Endometrium (tissue), 2 donors: ENCODE data around the gene KLF1.
"Not testable (repeated sequence)": the region's sequence is repeated elsewhere in the genome, so short reads cannot be mapped to it uniquely, and the experiment has no call there.

Experiments
- FAIRE-seq: peaks from 2 replicates; lab custom pipeline; 2012; peaks lifted over from hg19 to GRCh38; lab: Jason Lieb, UNC
- donor health status: control.
- donor health status: control.

The KLF1 gene

GRCh38 chr19:12867120-12868099 is 19.6 kb downstream of the KLF1 start:
- FAIRE-seq = no peak

GRCh38 chr19:12866416-12867119 is 20.4 kb downstream of the KLF1 start:
- FAIRE-seq = no peak

GRCh38 chr19:12865746-12866415 is 21.1 kb downstream of the KLF1 start:
- no peak for FAIRE-seq

- no peak for FAIRE-seq
These were observed 22.0 kb downstream of the KLF1 start for GRCh38 chr19:12864721-12865715.

- FAIRE-seq = no peak
These were observed 22.9 kb downstream of the KLF1 start for GRCh38 chr19:12864143-12864542.

- FAIRE-seq = no peak
These were observed 27.5 kb downstream of the KLF1 start for GRCh38 chr19:12859546-12859945.

GRCh38 chr19:12858041-12858928 is 28.7 kb downstream of the KLF1 start:
- FAIRE-seq = no peak

- no peak for FAIRE-seq
These were observed 30.3 kb downstream of the KLF1 start for GRCh38 chr19:12856653-12857052.

- no peak for FAIRE-seq
These were observed 39.6 kb downstream of the KLF1 start for GRCh38 chr19:12847159-12848139.

- not testable (repeated sequence) for FAIRE-seq
These were observed 40.4 kb downstream of the KLF1 start for GRCh38 chr19:12846613-12847012.

GRCh38 chr19:12843999-12844732 is 42.8 kb downstream of the KLF1 start:
- FAIRE-seq = no peak

- FAIRE-seq = no peak
These were observed 43.7 kb downstream of the KLF1 start for GRCh38 chr19:12843328-12843727.

GRCh38 chr19:12842511-12842910 is 44.5 kb downstream of the KLF1 start:
- no peak for FAIRE-seq

- no peak for FAIRE-seq
These were observed 45.9 kb downstream of the KLF1 start for GRCh38 chr19:12841094-12841493.

- no peak for FAIRE-seq
These were observed 46.6 kb downstream of the KLF1 start for GRCh38 chr19:12840091-12841079.

- no peak for FAIRE-seq
These were observed 47.9 kb downstream of the KLF1 start for GRCh38 chr19:12838886-12839756.
